NCI-H2081 (cell line): ENCODE results near the gene INPP5F.
"Not testable (repeated sequence)": the region's sequence is repeated elsewhere in the genome, so short reads cannot be mapped to it uniquely, and the experiment has no call there.

ENCODE experiments used
- DNase-seq, 2 experiments: peaks; one replicate each; lab custom pipeline; 2025; lab: John Stamatoyannopoulos, UW

INPP5F gene

GRCh38 chr10:119777686-119778085, 51.8 kb downstream of the INPP5F start:
- no peak for DNase-seq

GRCh38 chr10:119778776-119779445, 53.1 kb downstream of the INPP5F start:
- no peak for DNase-seq

GRCh38 chr10:119780879-119781480, 55.1 kb downstream of the INPP5F start:
- no peak for DNase-seq

- DNase-seq = no peak
These were observed 55.6 kb downstream of the INPP5F start for GRCh38 chr10:119781498-119781897.

GRCh38 chr10:119782981-119783664, 57.3 kb downstream of the INPP5F start:
- DNase-seq = no peak

- no peak for DNase-seq
These were observed 57.8 kb downstream of the INPP5F start for GRCh38 chr10:119783665-119784027.

GRCh38 chr10:119784340-119785067, 58.7 kb downstream of the INPP5F start:
- peak in 1 of 2 experiments; percentile 26 for DNase-seq

- no peak for DNase-seq
These were observed 60.4 kb downstream of the INPP5F start for GRCh38 chr10:119786117-119786769.

GRCh38 chr10:119795101-119795500, 69.3 kb downstream of the INPP5F start:
- not testable (repeated sequence) for DNase-seq

GRCh38 chr10:119796039-119796438, 70.2 kb downstream of the INPP5F start:
- no peak for DNase-seq

- DNase-seq = no peak
These were observed 75.3 kb downstream of the INPP5F start for GRCh38 chr10:119801176-119801575.

GRCh38 chr10:119801998-119802538, 76.2 kb downstream of the INPP5F start:
- peak in 1 of 2 experiments; percentile 4 for DNase-seq

- no peak for DNase-seq
These were observed 77.4 kb downstream of the INPP5F start for GRCh38 chr10:119803264-119803663.

GRCh38 chr10:119805702-119806230, 79.9 kb downstream of the INPP5F start:
- DNase-seq = no peak

GRCh38 chr10:119806334-119807130, 80.7 kb downstream of the INPP5F start:
- DNase-seq = no peak

- DNase-seq = peak in 1 of 2 experiments; percentile 66
These were observed 82.3 kb downstream of the INPP5F start for GRCh38 chr10:119807960-119808697.

- no peak for DNase-seq
These were observed 85.3 kb downstream of the INPP5F start for GRCh38 chr10:119811122-119811521.

- no peak for DNase-seq
These were observed 86.8 kb downstream of the INPP5F start for GRCh38 chr10:119812684-119813083.

GRCh38 chr10:119815671-119816070, 89.8 kb downstream of the INPP5F start:
- no peak for DNase-seq
